ENCODE data around the gene APPBP2.

- TF ChIP-seq YY1 (IDR thresholded peaks at IDR 0.05; ENCODE audit: insufficient read depth, insufficient read length) (no peak), SUZ12 (IDR thresholded peaks at IDR 0.05; ENCODE audit: extremely low read depth, insufficient read depth, insufficient read length) (no peak), ZNF274 (IDR thresholded peaks at IDR 0.05; ENCODE audit: low read depth, low read length) (no peak)
Observed at GRCh38 chr17:60426596-60426995, 99.4 kb downstream of the APPBP2 start.
